Stimulated activated naive CD4-positive, alpha-beta T cell (primary cell): ENCODE results near the gene OR1E2.
A peak's percentile ranks its signal among the peaks of the same experiment; 100 is the strongest.
"Not testable (repeated sequence)": the region's sequence is repeated elsewhere in the genome, so short reads cannot be mapped to it uniquely, and the experiment has no call there.

ENCODE experiments used
- DNase-seq, 6 experiments: peaks; one replicate each; lab custom pipeline; 2025; lab: John Stamatoyannopoulos, UW

Gene OR1E2

GRCh38 chr17:3397801-3398200 is 35.8 kb downstream of the OR1E2 start:
- DNase-seq: not testable (repeated sequence)

- DNase-seq: no peak
These were observed 43.9 kb downstream of the OR1E2 start for GRCh38 chr17:3389791-3390190.

GRCh38 chr17:3385869-3386816 is 47.5 kb downstream of the OR1E2 start, which contains the start of gene OR3A2:
OR3A2 (minus strand) TSS chr17:3386308.
- DNase-seq: peak in 2 of 6 experiments; percentile 11 to 16
